Vagina (tissue), 2 donors: ENCODE data around the gene CYB5A.

Source experiments
- CTCF ChIP-seq, 3 experiments: fragments of 450-650 bp in 2 of 3; fragments of 200-600 bp in 1 of 3; sonication (generic) in 1 of 3; IDR thresholded peaks; one replicate each; pipeline ENCODE4 v1.5.1; 2017 to 2019; ENCODE audit warnings: antibody characterized with exemption in 3 of 3, mild to moderate bottlenecking in 2 of 3, moderate library complexity in 2 of 3
- POLR2A ChIP-seq, 2 donors: fragments of 450-650 bp; IDR thresholded peaks; one replicate each; pipeline ENCODE4 v1.6.1; 2017; ENCODE audit warnings: antibody characterized with exemption in 2 of 2, mild to moderate bottlenecking in 2 of 2, moderate library complexity in 2 of 2
- POLR2AphosphoS5 ChIP-seq, 2 donors: sonication (generic); formaldehyde crosslinking; IDR thresholded peaks; one replicate each; pipeline ENCODE4 v1.9.0; 2017; ENCODE audit warnings: antibody characterized with exemption in 2 of 2, mild to moderate bottlenecking in 2 of 2, low read depth in 1 of 2; ENCODE audit not compliant: insufficient read depth in 1 of 2

- TF ChIP-seq POLR2AphosphoS5 (IDR thresholded peaks at IDR 0.05; ENCODE audit: insufficient read depth in 1 of 2, low read depth in 1 of 2): no peak
- TF ChIP-seq CTCF (IDR thresholded peaks at IDR 0.05): no peak
- no peak for TF ChIP-seq POLR2A (IDR thresholded peaks at IDR 0.05)
These were observed 23.9 kb upstream of the CYB5A start, which contains the start of gene C18orf63 for GRCh38 chr18:74315464-74316256.
